ENCODE measurements around the gene SPACA7.

The SPACA7 gene, protein sequence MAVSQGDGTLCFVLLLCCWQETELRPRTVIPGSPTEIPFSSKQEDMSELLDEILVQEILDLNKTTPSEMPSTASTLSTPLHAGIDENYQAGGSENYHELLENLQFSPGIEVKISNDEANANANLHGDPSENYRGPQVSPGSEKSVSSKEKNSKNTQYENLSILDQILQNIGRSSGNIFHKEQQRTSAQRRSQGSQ

DNA sequence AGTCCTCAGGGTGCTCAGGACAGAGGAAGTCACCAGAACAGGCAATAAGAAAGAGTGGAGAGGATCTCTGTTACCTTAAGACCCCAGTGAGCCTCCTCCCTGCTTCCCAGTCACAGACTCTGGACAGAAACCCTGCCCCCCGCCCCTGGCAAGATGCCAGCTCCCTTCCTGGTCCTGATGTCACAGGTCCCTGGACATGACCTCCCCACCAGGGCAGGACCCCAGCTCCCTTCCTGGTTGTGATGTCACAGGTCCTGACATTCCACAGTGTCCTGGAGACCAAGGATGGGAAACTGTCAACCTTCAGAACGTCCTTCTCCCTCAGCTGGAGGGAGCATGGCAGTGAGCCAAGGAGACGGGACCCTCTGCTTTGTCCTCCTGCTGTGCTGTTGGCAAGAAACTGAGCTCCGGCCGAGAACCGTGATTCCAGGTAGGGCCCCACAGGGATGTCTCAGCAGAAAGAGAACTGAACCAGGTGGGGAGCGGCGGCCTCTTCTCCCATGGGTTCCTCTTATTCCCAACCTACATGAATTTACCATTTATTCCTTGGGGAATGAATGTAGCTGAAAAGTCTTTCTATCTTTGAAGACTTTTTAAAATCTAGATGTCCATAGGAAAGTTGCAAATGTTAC, at the start of gene SPACA7:
TSS of gene SPACA7 (plus strand) at position 306 of the 632 bp plus-strand sequence. CDS start at position 337, 31 bp downstream.
- H3K4me3 ChIP-seq (ENCODE audit: low read depth, low read length) = no peak within 1 kb of the TSS
- H3K27ac ChIP-seq (ENCODE audit: low read depth, low read length) = no peak within 1 kb of the TSS
- H2AFZ ChIP-seq (ENCODE audit: low read length, unreplicated experiment) = no peak within 1 kb of the TSS
- H3K27me3 ChIP-seq (ENCODE audit: insufficient read depth, low read length) = no peaks in the 10 kb centered on the region
- H3K79me2 ChIP-seq (ENCODE audit: control insufficient read depth, insufficient read depth, low read length, unreplicated experiment) = no peaks in the 10 kb centered on the region
- H3K36me3 ChIP-seq (ENCODE audit: insufficient read depth, low read length) = no peaks in the 10 kb centered on the region
- H3K4me1 ChIP-seq (ENCODE audit: control insufficient read depth, insufficient read depth, low read length, unreplicated experiment) = no peaks in the 10 kb centered on the region

DNA sequence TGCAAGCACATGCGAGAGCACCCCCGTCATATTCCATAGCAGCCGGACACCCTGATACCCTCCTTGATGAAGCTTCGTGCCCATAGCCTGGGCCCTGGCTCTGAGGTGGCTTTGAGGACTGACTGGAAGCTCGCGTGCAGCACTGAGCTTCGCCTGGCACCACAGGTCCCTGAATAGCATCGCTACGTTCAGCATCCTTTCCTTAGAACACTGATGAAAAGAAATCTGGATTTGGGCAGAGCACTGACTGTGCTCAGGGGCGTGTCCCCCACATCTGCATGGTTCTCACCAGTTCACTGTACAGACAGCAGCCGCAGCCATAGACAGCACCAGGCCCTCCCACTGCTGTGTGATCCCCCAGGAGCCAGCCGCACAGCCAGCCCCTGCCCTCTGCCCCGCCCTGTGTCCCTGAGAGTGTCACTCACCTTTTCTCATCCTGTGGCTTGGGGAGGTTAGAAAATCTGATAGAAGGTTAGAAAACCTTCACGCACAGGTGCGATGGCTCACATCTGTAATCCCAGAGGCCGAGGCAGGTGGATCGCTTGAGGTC, 49.3 kb upstream of the SPACA7 start:
- Histone ChIP-seq H3K4me1 (ENCODE audit: control insufficient read depth, insufficient read depth, low read length, unreplicated experiment) (no peaks in the 10 kb centered on the region), H3K4me3 (ENCODE audit: low read depth, low read length) (no peak overlapping the region), H3K27me3 (ENCODE audit: insufficient read depth, low read length) (peaks cover 14% of the 10 kb centered on the region)

DNA sequence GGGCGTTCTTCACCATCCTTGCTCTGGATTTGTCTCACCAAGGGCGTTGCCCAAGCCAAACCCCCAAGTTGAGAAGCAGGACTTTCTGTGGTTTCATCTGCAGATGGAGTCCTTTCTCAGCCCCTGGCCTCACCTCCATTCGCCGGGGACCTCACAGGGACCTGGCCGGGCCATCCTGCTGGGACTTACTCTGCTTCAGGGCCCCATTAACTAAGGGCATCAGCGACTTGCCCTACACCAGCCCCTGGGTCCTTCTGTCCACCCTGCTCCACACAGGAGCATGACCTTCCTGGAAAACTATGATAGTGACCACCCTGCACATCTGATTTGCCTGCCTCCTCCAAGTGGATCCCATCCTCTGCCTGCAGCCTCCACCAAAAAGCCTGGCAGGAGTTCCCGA, 47.2 kb upstream of the SPACA7 start:
- no peaks in the 10 kb centered on the region for H3K4me1 ChIP-seq (ENCODE audit: control insufficient read depth, insufficient read depth, low read length, unreplicated experiment)
- no peaks in the 10 kb centered on the region for H3K79me2 ChIP-seq (ENCODE audit: control insufficient read depth, insufficient read depth, low read length, unreplicated experiment)
- H3K4me3 ChIP-seq (ENCODE audit: low read depth, low read length) = no peak overlapping the region
- peaks cover 22% of the 10 kb centered on the region for H3K27me3 ChIP-seq (ENCODE audit: insufficient read depth, low read length)
- no peaks in the 10 kb centered on the region for H3K36me3 ChIP-seq (ENCODE audit: insufficient read depth, low read length)
- no peak overlapping the region for H2AFZ ChIP-seq (ENCODE audit: low read length, unreplicated experiment)
- no peak overlapping the region for H3K27ac ChIP-seq (ENCODE audit: low read depth, low read length)

More for the DNA sequence above, 49.3 kb upstream of the SPACA7 start:
- no peaks in the 10 kb centered on the region for H3K79me2 ChIP-seq (ENCODE audit: control insufficient read depth, insufficient read depth, low read length, unreplicated experiment)
- H3K36me3 ChIP-seq (ENCODE audit: insufficient read depth, low read length) = no peaks in the 10 kb centered on the region
- no peak overlapping the region for H3K27ac ChIP-seq (ENCODE audit: low read depth, low read length)
- no peak overlapping the region for H2AFZ ChIP-seq (ENCODE audit: low read length, unreplicated experiment)

DNA sequence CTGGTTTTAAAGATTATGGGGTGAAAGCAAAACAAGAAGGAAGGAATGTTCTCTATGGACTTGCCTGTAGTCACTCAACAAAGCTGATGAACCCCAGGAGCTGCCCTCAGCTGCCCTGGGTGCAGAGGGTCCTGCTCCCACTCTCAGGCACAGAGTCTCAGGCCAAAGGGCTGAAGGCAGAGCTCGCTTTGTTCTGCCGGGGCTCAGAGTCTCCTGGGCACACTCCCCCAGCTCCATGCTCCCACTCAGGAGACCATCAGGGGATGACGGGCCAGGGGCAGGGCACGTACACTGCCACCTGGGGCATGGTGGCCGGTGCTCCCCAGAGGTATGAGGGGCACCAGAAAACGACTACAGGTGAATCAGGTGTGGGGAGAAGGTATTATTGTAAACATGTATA, 46.8 kb upstream of the SPACA7 start:
- Histone ChIP-seq H3K27me3 (ENCODE audit: insufficient read depth, low read length) (peaks cover 22% of the 10 kb centered on the region), H3K4me1 (ENCODE audit: control insufficient read depth, insufficient read depth, low read length, unreplicated experiment) (no peaks in the 10 kb centered on the region), H3K36me3 (ENCODE audit: insufficient read depth, low read length) (no peaks in the 10 kb centered on the region), H2AFZ (ENCODE audit: low read length, unreplicated experiment) (no peak overlapping the region), H3K79me2 (ENCODE audit: control insufficient read depth, insufficient read depth, low read length, unreplicated experiment) (no peaks in the 10 kb centered on the region), H3K27ac (ENCODE audit: low read depth, low read length) (no peak overlapping the region), H3K4me3 (ENCODE audit: low read depth, low read length) (no peak overlapping the region)

DNA sequence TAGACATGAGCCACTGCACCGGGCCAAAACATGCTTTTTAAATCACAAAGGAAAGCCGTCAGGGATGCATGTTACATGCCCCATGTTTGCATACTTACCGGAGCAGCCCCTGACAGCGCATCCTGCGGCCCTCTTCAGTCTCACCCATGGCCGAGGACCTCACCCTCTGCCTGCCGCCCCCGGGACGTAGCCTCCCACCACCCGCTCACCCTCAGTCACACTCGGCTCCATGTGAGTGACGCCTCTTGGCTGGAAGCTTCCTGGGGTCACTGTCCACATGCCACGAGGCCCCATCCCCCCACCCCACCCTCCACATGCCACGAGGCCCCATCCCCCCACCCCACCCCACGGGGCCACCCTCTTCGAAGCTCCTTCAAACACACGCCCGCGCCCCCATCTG, 46.1 kb upstream of the SPACA7 start:
- H3K27me3 ChIP-seq (ENCODE audit: insufficient read depth, low read length) = peaks cover 22% of the 10 kb centered on the region
- no peak overlapping the region for H3K27ac ChIP-seq (ENCODE audit: low read depth, low read length)
- H3K4me1 ChIP-seq (ENCODE audit: control insufficient read depth, insufficient read depth, low read length, unreplicated experiment) = no peaks in the 10 kb centered on the region
- H3K4me3 ChIP-seq (ENCODE audit: low read depth, low read length) = no peak overlapping the region
- H2AFZ ChIP-seq (ENCODE audit: low read length, unreplicated experiment) = no peak overlapping the region
- H3K79me2 ChIP-seq (ENCODE audit: control insufficient read depth, insufficient read depth, low read length, unreplicated experiment) = no peaks in the 10 kb centered on the region
- H3K36me3 ChIP-seq (ENCODE audit: insufficient read depth, low read length) = no peaks in the 10 kb centered on the region

DNA sequence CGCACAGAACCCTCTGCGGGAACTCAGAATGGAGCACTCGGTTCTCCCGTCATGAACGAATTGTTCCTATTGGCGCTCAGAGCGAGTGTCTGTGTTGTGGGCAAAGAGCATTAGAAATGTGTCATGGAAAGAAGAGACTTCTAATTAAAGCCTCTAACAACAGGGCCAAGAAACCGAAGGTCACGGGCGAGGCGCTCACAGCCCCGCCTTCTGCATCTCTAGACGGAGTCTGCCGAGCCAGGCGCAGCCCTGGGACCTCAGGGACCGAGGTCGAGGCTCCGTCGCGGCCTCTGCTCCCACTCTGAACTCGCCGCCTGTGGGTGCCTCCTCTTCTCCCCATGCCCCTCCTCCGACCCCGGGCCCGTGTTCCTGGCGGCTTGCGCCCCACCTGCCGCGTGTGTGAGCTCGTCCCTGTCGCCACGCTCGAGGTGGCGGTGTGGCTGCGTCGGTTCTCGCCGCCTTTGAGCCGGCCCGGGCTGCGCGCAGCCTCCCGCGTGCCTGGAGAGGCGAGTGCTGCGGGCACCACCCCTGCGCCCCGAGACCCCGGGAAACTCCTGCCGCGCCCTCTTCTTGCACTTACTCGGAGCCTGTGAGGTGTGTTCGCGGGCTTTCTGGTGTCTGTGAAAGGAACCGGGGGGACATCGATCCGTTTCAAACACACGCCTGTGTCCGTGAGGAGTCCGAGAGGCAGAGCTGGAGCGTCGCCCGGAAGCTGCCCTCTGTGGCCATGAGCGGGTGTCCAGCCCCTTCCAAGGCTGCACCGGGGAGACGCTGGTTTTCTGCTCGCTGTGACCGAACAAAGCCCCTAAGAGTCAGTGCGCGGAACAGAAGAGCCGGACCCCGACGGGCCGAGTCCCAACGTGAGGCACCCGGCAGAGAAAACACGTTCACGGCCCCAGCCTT, 45.4 kb upstream of the SPACA7 start:
- Histone ChIP-seq H3K4me1 (ENCODE audit: control insufficient read depth, insufficient read depth, low read length, unreplicated experiment) (no peaks in the 10 kb centered on the region), H3K27ac (ENCODE audit: low read depth, low read length) (no peak overlapping the region), H3K4me3 (ENCODE audit: low read depth, low read length) (no peak overlapping the region), H2AFZ (ENCODE audit: low read length, unreplicated experiment) (no peak overlapping the region), H3K79me2 (ENCODE audit: control insufficient read depth, insufficient read depth, low read length, unreplicated experiment) (no peaks in the 10 kb centered on the region), H3K27me3 (ENCODE audit: insufficient read depth, low read length) (peaks cover 22% of the 10 kb centered on the region), H3K36me3 (ENCODE audit: insufficient read depth, low read length) (no peaks in the 10 kb centered on the region)

DNA sequence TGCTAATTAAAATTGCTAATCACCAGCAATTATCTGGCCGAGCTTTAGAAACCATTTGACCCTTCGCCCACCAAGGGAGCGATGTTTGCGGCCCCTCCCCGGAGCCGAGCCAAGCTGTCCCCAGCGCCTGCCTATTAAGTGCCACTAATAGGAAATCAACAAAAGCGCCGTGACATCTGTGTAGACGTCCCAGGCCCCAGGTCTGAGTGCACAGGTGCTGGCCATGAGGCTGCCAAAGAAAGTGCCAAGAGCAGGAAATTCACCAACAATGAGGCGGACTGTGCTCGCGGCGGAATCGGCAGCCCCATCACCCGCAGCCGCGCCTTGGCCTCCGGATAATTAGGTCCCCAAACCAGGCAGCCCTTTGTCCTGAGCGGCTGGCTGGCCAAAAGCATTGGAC, 44.5 kb upstream of the SPACA7 start:
- H3K4me1 ChIP-seq (ENCODE audit: control insufficient read depth, insufficient read depth, low read length, unreplicated experiment) = no peaks in the 10 kb centered on the region
- H3K4me3 ChIP-seq (ENCODE audit: low read depth, low read length) = no peak overlapping the region
- peaks cover 22% of the 10 kb centered on the region for H3K27me3 ChIP-seq (ENCODE audit: insufficient read depth, low read length)
- no peak overlapping the region for H3K27ac ChIP-seq (ENCODE audit: low read depth, low read length)
- H3K36me3 ChIP-seq (ENCODE audit: insufficient read depth, low read length) = no peaks in the 10 kb centered on the region
- H2AFZ ChIP-seq (ENCODE audit: low read length, unreplicated experiment) = no peak overlapping the region
- no peaks in the 10 kb centered on the region for H3K79me2 ChIP-seq (ENCODE audit: control insufficient read depth, insufficient read depth, low read length, unreplicated experiment)

DNA sequence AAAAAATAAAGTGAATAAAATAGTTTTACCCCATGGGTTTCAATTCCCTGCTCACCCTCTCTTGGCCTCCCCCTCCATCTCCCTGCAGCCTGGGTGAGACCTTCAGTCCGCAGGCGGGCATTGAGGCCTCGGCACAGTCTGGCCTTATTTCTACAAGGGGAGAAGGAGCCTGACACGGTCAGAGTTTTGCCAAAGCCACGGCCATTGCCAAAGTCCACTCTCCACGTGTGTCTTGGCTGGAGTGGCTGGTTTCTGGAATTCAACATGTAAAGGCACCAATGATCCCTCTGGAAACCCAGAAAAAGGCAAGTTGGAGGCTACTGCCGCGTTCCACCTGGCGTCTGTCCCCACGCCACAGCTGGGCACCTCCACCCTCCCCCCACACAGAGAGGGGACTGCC, 43.4 kb upstream of the SPACA7 start:
- H3K4me3 ChIP-seq (ENCODE audit: low read depth, low read length) = no peak overlapping the region
- H3K27me3 ChIP-seq (ENCODE audit: insufficient read depth, low read length) = peaks cover 22% of the 10 kb centered on the region
- H3K79me2 ChIP-seq (ENCODE audit: control insufficient read depth, insufficient read depth, low read length, unreplicated experiment) = no peaks in the 10 kb centered on the region
- H3K27ac ChIP-seq (ENCODE audit: low read depth, low read length) = no peak overlapping the region
- H3K4me1 ChIP-seq (ENCODE audit: control insufficient read depth, insufficient read depth, low read length, unreplicated experiment) = no peaks in the 10 kb centered on the region
- no peak overlapping the region for H2AFZ ChIP-seq (ENCODE audit: low read length, unreplicated experiment)
- H3K36me3 ChIP-seq (ENCODE audit: insufficient read depth, low read length) = no peaks in the 10 kb centered on the region

DNA sequence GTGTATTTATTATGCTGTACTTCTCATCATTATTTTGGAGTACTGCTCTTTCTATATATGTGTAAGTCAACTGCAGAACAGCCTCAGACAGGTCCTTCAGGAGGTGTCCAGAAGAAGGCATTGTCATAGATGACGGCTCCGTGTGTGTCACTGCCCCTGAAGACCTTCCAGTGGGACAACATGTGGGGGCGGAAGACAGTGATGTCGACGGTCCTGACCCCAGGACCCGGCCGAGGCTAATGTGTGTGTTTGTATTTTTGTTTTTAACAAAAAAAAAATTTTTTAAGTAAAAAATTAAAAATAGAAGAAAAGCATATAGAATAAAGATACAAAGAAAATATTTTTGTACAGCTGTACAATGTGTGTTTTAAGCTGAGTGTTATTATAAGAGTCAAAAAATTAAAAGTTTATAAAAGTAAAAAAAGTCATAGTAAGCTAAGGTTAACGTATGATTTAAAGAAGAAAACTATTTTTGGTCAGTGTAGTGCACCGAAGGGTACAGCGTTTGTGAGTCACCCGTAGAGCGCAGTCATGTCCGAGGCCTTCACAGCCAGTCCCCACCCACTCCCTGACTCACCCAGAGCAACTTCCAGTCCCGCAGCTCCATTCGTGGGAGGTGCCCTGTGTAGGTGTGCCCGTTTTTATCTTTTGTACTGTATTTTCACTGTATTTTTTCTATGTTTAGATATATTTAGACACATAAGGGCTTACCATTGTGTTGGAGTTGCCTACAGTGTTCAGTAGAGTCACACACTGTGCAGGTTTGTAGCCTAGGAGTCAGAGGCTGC, 42.2 kb upstream of the SPACA7 start:
- H3K27me3 ChIP-seq (ENCODE audit: insufficient read depth, low read length) = peaks cover 22% of the 10 kb centered on the region

DNA sequence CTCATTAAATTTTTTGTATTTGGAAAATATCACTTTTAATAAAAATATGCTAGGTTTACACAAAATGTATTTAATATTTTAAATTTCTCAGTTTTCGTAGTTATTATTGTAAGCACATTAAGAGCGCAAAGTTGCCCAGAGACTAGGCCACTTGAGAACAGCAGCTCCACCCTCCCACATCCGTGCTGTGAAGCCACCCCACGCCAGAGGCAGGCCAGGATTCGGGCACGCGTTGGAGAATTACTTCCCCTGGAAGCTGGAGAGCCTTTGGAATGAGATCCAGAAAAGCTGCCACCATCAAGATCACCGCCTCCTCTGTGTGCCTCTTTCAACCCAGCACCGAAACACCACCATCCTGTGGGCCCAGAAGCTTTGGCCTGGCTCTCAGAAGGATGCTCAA, 41.0 kb upstream of the SPACA7 start:
- Histone ChIP-seq H3K4me1 (ENCODE audit: control insufficient read depth, insufficient read depth, low read length, unreplicated experiment) (no peaks in the 10 kb centered on the region), H3K79me2 (ENCODE audit: control insufficient read depth, insufficient read depth, low read length, unreplicated experiment) (no peaks in the 10 kb centered on the region), H3K36me3 (ENCODE audit: insufficient read depth, low read length) (no peaks in the 10 kb centered on the region), H3K27me3 (ENCODE audit: insufficient read depth, low read length) (peaks cover 22% of the 10 kb centered on the region), H2AFZ (ENCODE audit: low read length, unreplicated experiment) (no peak overlapping the region), H3K27ac (ENCODE audit: low read depth, low read length) (no peak overlapping the region), H3K4me3 (ENCODE audit: low read depth, low read length) (no peak overlapping the region)

More for the DNA sequence above, 42.2 kb upstream of the SPACA7 start:
- H3K36me3 ChIP-seq (ENCODE audit: insufficient read depth, low read length) = no peaks in the 10 kb centered on the region
- H3K4me3 ChIP-seq (ENCODE audit: low read depth, low read length) = no peak overlapping the region
- H3K4me1 ChIP-seq (ENCODE audit: control insufficient read depth, insufficient read depth, low read length, unreplicated experiment) = no peaks in the 10 kb centered on the region
- H2AFZ ChIP-seq (ENCODE audit: low read length, unreplicated experiment) = no peak overlapping the region
- H3K79me2 ChIP-seq (ENCODE audit: control insufficient read depth, insufficient read depth, low read length, unreplicated experiment) = no peaks in the 10 kb centered on the region
- no peak overlapping the region for H3K27ac ChIP-seq (ENCODE audit: low read depth, low read length)
